IPS-15b (cell line): ENCODE data around the gene SERPINB6.
"Not testable (repeated sequence)": the region's sequence is repeated elsewhere in the genome, so short reads cannot be mapped to it uniquely, and the experiment has no call there.

Experiments used
- H3K27me3 ChIP-seq: one replicate; pipeline ENCODE4 v1.6.1; 2013; ENCODE audit warnings: low read length; ENCODE audit not compliant: control insufficient read depth, insufficient read depth
- H3K36me3 ChIP-seq: one replicate; pipeline ENCODE4 v1.6.1; 2013; ENCODE audit warnings: low read length; ENCODE audit not compliant: control insufficient read depth, insufficient read depth
- H3K4me1 ChIP-seq: one replicate; pipeline ENCODE4 v1.6.1; 2013; ENCODE audit warnings: mild to moderate bottlenecking, low read length; ENCODE audit not compliant: control insufficient read depth, insufficient read depth
- H3K4me3 ChIP-seq: one replicate; pipeline ENCODE4 v1.5.1; 2013; ENCODE audit warnings: low read depth, low read length
- H3K9ac ChIP-seq: one replicate; pipeline ENCODE4 v1.6.1; 2013; ENCODE audit warnings: low read depth, mild to moderate bottlenecking, low read length
- H3K9me3 ChIP-seq: one replicate; pipeline ENCODE4 v1.6.1; 2013; ENCODE audit warnings: mild to moderate bottlenecking, low read length; ENCODE audit not compliant: control insufficient read depth, insufficient read depth

Gene SERPINB6

GRCh38 chr6:2909051-2909606 is 62.2 kb downstream of the SERPINB6 start:
- peaks cover 11% of the 10 kb centered on the region for H3K4me1 ChIP-seq
- not testable (repeated sequence) for H3K9ac ChIP-seq, H3K27me3 ChIP-seq, H3K9me3 ChIP-seq, H3K4me3 ChIP-seq, H3K36me3 ChIP-seq

GRCh38 chr6:2908516-2908915 is 62.9 kb downstream of the SERPINB6 start:
- H3K36me3 ChIP-seq, H3K9ac ChIP-seq: not testable (repeated sequence)

GRCh38 chr6:2903411-2904185 is 67.8 kb downstream of the SERPINB6 start:
- H3K4me3 ChIP-seq, result peak overlapping the region; percentile 83
- H3K36me3 ChIP-seq, result peaks cover 25% of the 10 kb centered on the region
- H3K4me1 ChIP-seq, result peaks cover 12% of the 10 kb centered on the region
- not testable (repeated sequence) for H3K9ac ChIP-seq, H3K9me3 ChIP-seq, H3K27me3 ChIP-seq

More at GRCh38 chr6:2908516-2908915, 62.9 kb downstream of the SERPINB6 start:
- H3K4me1 ChIP-seq, result peaks cover 11% of the 10 kb centered on the region
- not testable (repeated sequence) for H3K9me3 ChIP-seq, H3K4me3 ChIP-seq, H3K27me3 ChIP-seq

GRCh38 chr6:2901645-2902502 is 69.5 kb downstream of the SERPINB6 start:
- Histone ChIP-seq H3K4me3 (peak overlapping the region; percentile 83), H3K9ac (peak overlapping the region; percentile 82), H3K36me3 (peaks cover 30% of the 10 kb centered on the region), H3K4me1 (peaks cover 10% of the 10 kb centered on the region)
- not testable (repeated sequence) for H3K27me3 ChIP-seq, H3K9me3 ChIP-seq

DNA sequence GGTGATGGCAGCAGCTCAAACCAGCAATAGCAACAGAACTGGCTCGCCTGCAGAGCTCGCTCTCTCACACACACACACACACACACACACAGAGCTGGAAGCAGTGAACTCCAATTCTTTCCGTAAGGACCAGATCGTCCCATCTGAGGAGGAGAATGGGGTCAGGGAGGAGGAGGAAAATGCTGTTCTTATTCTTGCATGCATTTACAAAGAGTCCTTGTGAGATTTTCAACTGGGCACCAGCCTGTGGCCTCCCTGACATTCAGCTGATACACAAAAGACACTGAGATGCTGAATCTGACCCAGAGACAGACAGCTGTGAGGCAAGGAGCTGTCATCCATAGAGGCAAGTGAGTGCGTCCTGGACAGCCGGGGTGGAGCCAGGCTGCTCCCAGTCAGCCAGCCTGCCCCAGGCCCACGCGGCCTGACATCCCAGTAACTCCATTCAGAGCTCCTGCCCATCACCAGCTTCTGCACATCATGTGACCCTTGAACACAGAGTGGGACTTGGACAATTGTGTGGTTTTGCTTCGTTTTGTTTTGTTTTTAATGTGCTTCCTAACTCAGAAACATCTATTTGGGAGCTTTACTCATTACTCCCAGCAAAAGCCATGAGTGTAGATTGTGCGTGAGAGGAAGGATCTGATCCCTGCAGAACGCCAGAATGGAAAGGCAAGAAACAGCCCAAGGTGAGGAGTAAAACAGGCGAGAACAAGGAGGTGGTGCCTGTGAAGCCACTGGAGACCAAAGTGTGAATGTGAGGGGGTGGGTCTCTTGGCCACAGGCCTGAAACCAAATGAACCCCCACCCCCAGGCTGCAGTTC is 70.3 kb downstream of the SERPINB6 start:
- H3K4me1 ChIP-seq, result peaks cover 10% of the 10 kb centered on the region
- peak overlapping the region; percentile 83 for H3K4me3 ChIP-seq
- H3K36me3 ChIP-seq, result peaks cover 33% of the 10 kb centered on the region
- no peaks in the 10 kb centered on the region for H3K27me3 ChIP-seq
- no peaks in the 10 kb centered on the region for H3K9me3 ChIP-seq
- H3K9ac ChIP-seq, result peak overlapping the region; percentile 51

- Histone ChIP-seq H3K9ac (no peak overlapping the region), H3K4me3 (peak overlapping the region; percentile 83), H3K4me1 (peaks cover 10% of the 10 kb centered on the region), H3K36me3 (peaks cover 36% of the 10 kb centered on the region), H3K27me3 (no peaks in the 10 kb centered on the region), H3K9me3 (no peaks in the 10 kb centered on the region)
These were observed 71.1 kb downstream of the SERPINB6 start for GRCh38 chr6:2900221-2900807.

DNA sequence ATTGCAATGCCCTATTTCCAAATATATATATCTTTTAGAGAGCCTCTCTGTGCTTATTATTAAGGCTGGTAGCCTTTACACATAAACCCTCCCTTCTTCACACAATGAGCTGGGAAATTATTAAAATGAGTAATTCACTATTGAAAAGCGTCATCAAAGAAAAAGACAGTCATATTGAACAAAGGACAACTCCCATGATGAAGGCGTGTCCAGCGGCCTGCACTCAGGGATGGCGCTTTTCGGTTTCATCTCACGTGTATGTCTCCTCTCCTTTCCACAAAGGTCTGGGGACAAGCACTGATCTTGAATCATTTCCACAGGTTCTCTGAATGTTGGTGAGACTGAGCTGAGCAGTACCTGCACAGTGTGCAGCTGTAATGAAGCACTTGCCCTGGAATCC is 71.8 kb downstream of the SERPINB6 start:
- Histone ChIP-seq H3K4me3 (peak overlapping the region; percentile 1), H3K9me3 (no peaks in the 10 kb centered on the region), H3K36me3 (peaks cover 41% of the 10 kb centered on the region), H3K9ac (no peak overlapping the region), H3K27me3 (no peaks in the 10 kb centered on the region), H3K4me1 (peaks cover 10% of the 10 kb centered on the region)
